HepG2 (cell line): ENCODE results near the gene PPP3R2. TPM values are rescaled to one million over a fixed set of nuclear protein-coding genes. Genes with fewer than 3 reads are reported as not detected.

Experiments
- ATAC-seq: fragments of 200-7000 bp; cut with Tn5 transposase; 3 replicates; pipeline ENCODE4 v1.9.1; 2020; ENCODE audit warnings: mild to moderate bottlenecking, moderate library complexity
- BruUV-seq: library from RNA; stranded (reverse); fragments of 400-500 nt; replicated peaks from 2 replicates; lab custom pipeline; 2021; lab: Mats Ljungman, UMichigan
- CTCF ChIA-PET: fragments of 300-600 bp; formaldehyde crosslinking; extraction: SDS; loops from one replicate; lab custom pipeline; 2021; ENCODE audit warnings: low total read pairs, inconsistent platforms, low intra/inter-chr PET ratio; lab: Yijun Ruan, JAX
- POLR2A ChIA-PET: fragments of 350-600 bp; sonication (Branson Sonifier 250); formaldehyde crosslinking; loops from one replicate; lab custom pipeline; 2020; ENCODE audit warnings: antibody characterized with exemption, inconsistent platforms; lab: Yijun Ruan, JAX
- DNase-seq: peaks from one replicate; pipeline ENCODE4 v3.0.0-alpha.2; 2015; ENCODE audit warnings: low spot score
- FAIRE-seq: peaks from 3 replicates; lab custom pipeline; 2011; peaks lifted over from hg19 to GRCh38; lab: Jason Lieb, UNC
- H2AFZ ChIP-seq: one replicate; pipeline ENCODE4 v1.6.1; 2011; ENCODE audit warnings: low read length, inconsistent platforms
- H3K27ac ChIP-seq: fragments of 300-600 bp; 3 replicates; pipeline ENCODE4 v1.8.0; 2011; ENCODE audit warnings: mixed run types, mild to moderate bottlenecking, mixed read lengths, low read length, inconsistent platforms; ENCODE audit not compliant: insufficient read depth; ENCODE audit errors: extremely low read length
- H3K27me3 ChIP-seq, 2 experiments: fragments of 200-600 bp in 1 of 2; 2 replicates in 1 of 2; 3 replicates in 1 of 2; pipeline versions ENCODE4 v1.6.0 to v1.8.0; 2011; ENCODE audit warnings: low read length in 2 of 2, mild to moderate bottlenecking in 2 of 2, moderate library complexity in 2 of 2, inconsistent platforms in 1 of 2; ENCODE audit not compliant: insufficient read depth in 2 of 2, control insufficient read depth in 1 of 2
- H3K36me3 ChIP-seq, 2 experiments: fragments of 200-600 bp in 1 of 2; replicated peaks in 1 of 2; 2 replicates in 1 of 2; 3 replicates in 1 of 2; pipeline versions ENCODE4 v1.5.1 to v1.8.0; 2011; ENCODE audit warnings: low read length in 2 of 2, inconsistent platforms in 1 of 2; ENCODE audit not compliant: insufficient read depth in 2 of 2, control insufficient read depth in 1 of 2
- H3K4me1 ChIP-seq: 2 replicates; pipeline ENCODE4 v1.5.1; 2012; ENCODE audit warnings: low read length, inconsistent platforms; ENCODE audit not compliant: insufficient read depth
- H3K4me2 ChIP-seq: 2 replicates; pipeline ENCODE4 v1.6.0; 2011; ENCODE audit warnings: low read depth, low read length, inconsistent platforms
- H3K4me3 ChIP-seq, 3 experiments: fragments of 200-600 bp in 1 of 3; sonication (generic), shearing (Covaris generic) in 1 of 3; replicated peaks in 1 of 3; 2 replicates each; pipeline ENCODE4 v1.5.1; 2011 to 2016; ENCODE audit warnings: low read length in 3 of 3, inconsistent platforms in 2 of 3, low read depth in 2 of 3, mild to moderate bottlenecking in 2 of 3, control low read depth in 1 of 3, mixed read lengths in 1 of 3; ENCODE audit not compliant: insufficient read depth in 1 of 3
- H3K79me2 ChIP-seq: one replicate; pipeline ENCODE4 v1.6.1; 2011; ENCODE audit warnings: low read length, inconsistent platforms; ENCODE audit not compliant: insufficient read depth
- H3K9ac ChIP-seq: 2 replicates; pipeline ENCODE4 v1.6.0; 2011; ENCODE audit warnings: mild to moderate bottlenecking, low read depth, low read length, inconsistent platforms; ENCODE audit not compliant: insufficient read depth
- H3K9me3 ChIP-seq: 2 replicates; pipeline ENCODE4 v1.5.1; 2012; ENCODE audit warnings: mild to moderate bottlenecking, low read length
- H4K20me1 ChIP-seq: 2 replicates; pipeline ENCODE4 v1.6.0; 2011; ENCODE audit warnings: inconsistent platforms, mild to moderate bottlenecking, low read length, moderate library complexity; ENCODE audit not compliant: insufficient read depth
- ARNTL ChIP-seq: sonication (generic); formaldehyde crosslinking; IDR thresholded peaks from 2 replicates; pipeline ENCODE4 v1.4.0; 2020; ENCODE audit warnings: mild to moderate bottlenecking, missing genetic modification reagents
- ELF4 ChIP-seq: sonication (generic); formaldehyde crosslinking; IDR thresholded peaks from 2 replicates; pipeline ENCODE4 v1.5.0; 2020; ENCODE audit warnings: missing genetic modification reagents, mild to moderate bottlenecking, moderate library complexity, borderline replicate concordance
- NFRKB ChIP-seq: fragments of 450-650 bp; IDR thresholded peaks from 2 replicates; pipeline ENCODE4 v1.6.1; 2017
- NR2F2 ChIP-seq: IDR thresholded peaks from 2 replicates; pipeline ENCODE4 v1.6.1; 2012; ENCODE audit warnings: low read depth, inconsistent platforms, borderline replicate concordance
- STAG1 ChIP-seq: sonication (generic); formaldehyde crosslinking; IDR thresholded peaks from 2 replicates; pipeline ENCODE4 v1.4.0; 2020; ENCODE audit warnings: missing genetic modification reagents
- SUZ12 ChIP-seq: fragments of 150-350 bp; IDR thresholded peaks from 2 replicates; pipeline ENCODE4 v1.6.1; 2014; ENCODE audit warnings: low read depth, low read length
- XBP1 ChIP-seq: sonication (generic); formaldehyde crosslinking; IDR thresholded peaks from 2 replicates; pipeline ENCODE4 v1.5.0; 2020; ENCODE audit warnings: missing genetic modification reagents
- ZBTB4 ChIP-seq: sonication (generic); formaldehyde crosslinking; IDR thresholded peaks from 2 replicates; pipeline ENCODE4 v1.4.0; 2020; ENCODE audit warnings: missing genetic modification reagents, mild to moderate bottlenecking, borderline replicate concordance
- ZNF318 ChIP-seq: sonication (generic); formaldehyde crosslinking; IDR thresholded peaks from 2 replicates; pipeline ENCODE4 v1.4.0; 2020; ENCODE audit warnings: mild to moderate bottlenecking, missing genetic modification reagents
- ZNF549 ChIP-seq: sonication (generic); formaldehyde crosslinking; IDR thresholded peaks from 2 replicates; pipeline ENCODE4 v1.5.0; 2020; ENCODE audit warnings: missing genetic modification reagents
- ZNF572 ChIP-seq: sonication (generic); formaldehyde crosslinking; IDR thresholded peaks from 2 replicates; pipeline ENCODE4 v1.5.1; 2020; ENCODE audit warnings: mild to moderate bottlenecking, missing genetic modification reagents
- ZNF713 ChIP-seq: sonication (generic); formaldehyde crosslinking; IDR thresholded peaks from 2 replicates; pipeline ENCODE4 v1.4.0; 2020; ENCODE audit warnings: mild to moderate bottlenecking, missing genetic modification reagents
- ZNF768 ChIP-seq: sonication (generic); formaldehyde crosslinking; IDR thresholded peaks from 2 replicates; pipeline ENCODE4 v1.4.0; 2020; ENCODE audit warnings: missing genetic modification reagents
- WGBS: methylation state at CpG from one replicate; pipeline ENCODE4 v1.1.6; 2017; ENCODE audit warnings: low lambda C conversion rate; 5-methylcytosine and 5-hydroxymethylcytosine counted together
- in situ Hi-C: cut with HindIII; loops from 2 replicates; pipeline ENCODE4 v1.10.0; 2017; ENCODE audit warnings: low pct_unique_long_range_greater_than_20kb; ENCODE audit not compliant: extremely low pct_ligation_motif_present
- intact Hi-C: fragments of 100-400 bp; cut with micrococcal nuclease; formaldehyde crosslinking; loops from one replicate; pipeline ENCODE4 v1.10.0; 2022; ENCODE audit not compliant: unreplicated experiment
- polyA plus RNA-seq, 8 experiments: library from polyadenylated mRNA; depleted of rRNA in 3 of 8; stranded (reverse) in 7 of 8; unstranded in 1 of 8; fragments of >200 nt; fragmentation: Illumina TruSeq in 4 of 8; extraction: Trizol in 4 of 8; gene quantifications; 2 replicates each; pipeline versions ENCODE4 v1.2.1 to v1.2.3, GENCODE V29; 2011 to 2016; ENCODE audit warnings: low read depth in 4 of 8, missing spikeins in 1 of 8, mixed read lengths in 1 of 8; ENCODE audit not compliant: insufficient read depth in 1 of 8
- total RNA-seq, 5 experiments: library from RNA; depleted of rRNA; stranded (reverse); fragments of >200 nt; fragmentation: Illumina TruSeq; extraction: Trizol; gene quantifications; 2 replicates each; pipeline ENCODE4 v1.2.3, GENCODE V29; 2016; ENCODE audit warnings: low read depth in 1 of 5
- TF ChIP-seq, protein P1 (sequence below): sonication (generic); formaldehyde crosslinking; IDR thresholded peaks from 2 replicates; pipeline ENCODE4 v1.5.1; 2020; ENCODE audit warnings: missing genetic modification reagents, mild to moderate bottlenecking, borderline replicate concordance

Gene PPP3R2
- total and polyA plus RNA-seq, 2 of the 13 experiments (the other 11 are each of a cell fraction or from before 2014, with no cell fraction given): not detected

GRCh38 chr9:101625876-101626275 lies 31.1 kb upstream of the PPP3R2 start:
- H3K4me2 ChIP-seq: no peak overlapping the region
- intact Hi-C loops (no loop called here), in situ Hi-C loops (no loop called here)
- no peaks in the 10 kb centered on the region for H4K20me1 ChIP-seq
- no peaks in the 10 kb centered on the region; a peak in 1 of 5 replicates for H3K27me3 ChIP-seq
- H3K27ac ChIP-seq: no peak overlapping the region
- ATAC-seq (no peak), DNase-seq (no peak), FAIRE-seq (no peak)
- H3K9me3 ChIP-seq: no peaks in the 10 kb centered on the region
- POLR2A ChIA-PET: no interaction called here
- CTCF ChIA-PET: no interaction called here
- H3K79me2 ChIP-seq: no peaks in the 10 kb centered on the region
- no peak overlapping the region for H3K4me3 ChIP-seq
- H2AFZ ChIP-seq: no peak overlapping the region
- 11% methylated on average over 2 of the region's 2 CpGs for WGBS
- H3K4me1 ChIP-seq: no peaks in the 10 kb centered on the region
- H3K9ac ChIP-seq: no peak overlapping the region
- H3K36me3 ChIP-seq: no peaks in the 10 kb centered on the region
- BruUV-seq: no TSS peak
- TF ChIP-seq STAG1 (CRISPR knock-in tag) (no peak), XBP1 (CRISPR knock-in tag) (no peak), ARNTL (CRISPR knock-in tag) (no peak), ELF4 (CRISPR knock-in tag) (no peak), NR2F2 (no peak), ZNF768 (CRISPR knock-in tag) (no peak), ZNF713 (CRISPR knock-in tag) (no peak), ZNF549 (no peak), SUZ12 (no peak), NFRKB (no peak), ZNF572 (CRISPR knock-in tag) (no peak), ZNF318 (CRISPR knock-in tag) (no peak), ZBTB4 (CRISPR knock-in tag) (no peak)
- TF ChIP-seq, protein P1, sequence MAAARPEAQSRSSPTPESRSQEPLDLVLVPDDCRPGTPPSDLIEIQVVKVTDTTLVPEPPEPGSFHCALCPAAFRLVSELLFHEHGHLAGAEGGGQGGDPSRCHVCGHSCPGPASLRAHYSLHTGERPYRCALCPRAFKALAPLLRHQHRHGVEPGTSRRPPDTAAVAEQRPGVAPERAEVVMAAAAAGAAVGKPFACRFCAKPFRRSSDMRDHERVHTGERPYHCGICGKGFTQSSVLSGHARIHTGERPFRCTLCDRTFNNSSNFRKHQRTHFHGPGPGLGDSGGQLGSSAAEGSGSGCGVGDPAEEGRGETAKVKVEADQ (CRISPR knock-in tag): no peak
